GM12878 (cell line): ENCODE results near the gene PREX1. TPM values are rescaled to one million over a fixed set of nuclear protein-coding genes. Genes with fewer than 3 reads are reported as not detected.
A peak's percentile ranks its signal among the peaks of the same experiment; 100 is the strongest.

Source experiments
- EP300 ChIP-seq, 2 experiments: fragments of 150-350 bp in 1 of 2; IDR thresholded peaks; 2 replicates each; pipeline ENCODE4 v1.6.1; 2011 to 2012; ENCODE audit warnings: low read depth in 2 of 2, low read length in 2 of 2, borderline replicate concordance in 1 of 2, improper control_type of control experiment in 1 of 2, inconsistent platforms in 1 of 2; ENCODE audit not compliant: control insufficient read depth in 1 of 2
- KAT2A ChIP-seq: conservative IDR thresholded peaks from 2 replicates; pipeline ENCODE4 v1.6.1; 2011; ENCODE audit warnings: low read depth, low read length; ENCODE audit not compliant: control insufficient read depth
- MTA3 ChIP-seq: IDR thresholded peaks from 2 replicates; pipeline ENCODE4 v1.6.1; 2012; ENCODE audit warnings: low read length, inconsistent platforms, borderline replicate concordance
- NBN ChIP-seq: fragments of 450-650 bp; IDR thresholded peaks from 2 replicates; pipeline ENCODE4 v1.6.1; 2016
- NFXL1 ChIP-seq: fragments of 450-650 bp; IDR thresholded peaks from 2 replicates; pipeline ENCODE4 v1.6.1; 2017; ENCODE audit warnings: antibody characterized with exemption, mild to moderate bottlenecking, borderline replicate concordance
- NFYA ChIP-seq: IDR thresholded peaks from 2 replicates; pipeline ENCODE4 v1.6.1; 2011; ENCODE audit warnings: low read depth, mild to moderate bottlenecking, low read length, improper control_type of control experiment, borderline replicate concordance
- PKNOX1 ChIP-seq: fragments of 450-650 bp; IDR thresholded peaks from 2 replicates; pipeline ENCODE4 v1.6.1; 2016; ENCODE audit warnings: mild to moderate bottlenecking
- POLR2A ChIP-seq: IDR thresholded peaks from 2 replicates; pipeline ENCODE4 v1.6.1; 2011; ENCODE audit warnings: low read depth, mild to moderate bottlenecking, low read length
- RB1 ChIP-seq: fragments of 450-650 bp; formaldehyde crosslinking; IDR thresholded peaks from 2 replicates; pipeline ENCODE4 v1.6.1; 2017; ENCODE audit warnings: mild to moderate bottlenecking, borderline replicate concordance
- RUNX3 ChIP-seq: IDR thresholded peaks from 2 replicates; pipeline ENCODE4 v1.6.1; 2012; ENCODE audit warnings: low read length, inconsistent platforms
- TCF3 ChIP-seq: IDR thresholded peaks from 2 replicates; pipeline ENCODE4 v1.6.1; 2012; ENCODE audit warnings: low read depth, mild to moderate bottlenecking, low read length, borderline replicate concordance; ENCODE audit not compliant: insufficient read depth
- YBX1 ChIP-seq: fragments of 450-650 bp; IDR thresholded peaks from 2 replicates; pipeline ENCODE4 v1.6.1; 2016; ENCODE audit warnings: antibody characterized with exemption
- ZBED1 ChIP-seq: IDR thresholded peaks from 2 replicates; pipeline ENCODE4 v1.6.1; 2016; ENCODE audit warnings: borderline replicate concordance
- polyA plus RNA-seq, 11 experiments: library from polyadenylated mRNA; depleted of rRNA in 4 of 11; unstranded in 6 of 11; stranded (reverse) in 5 of 11; fragments of >200 nt; fragmentation: Nextera tagmentation in 4 of 11; fragmentation: Illumina TruSeq in 1 of 11; extraction: Ambion mirVana in 4 of 11; extraction: Trizol in 1 of 11; gene quantifications; 1 replicate in 1 of 11; 2 replicates in 10 of 11; pipeline versions ENCODE4 v1.2.1 to v1.2.3, GENCODE V29; 2011 to 2016; ENCODE audit warnings: inconsistent platforms in 2 of 11, missing spikeins in 2 of 11, low read depth in 1 of 11
- total RNA-seq, 4 experiments: library from RNA; depleted of rRNA in 3 of 4; stranded (reverse); fragments of >200 nt in 3 of 4; fragmentation: Illumina TruSeq in 1 of 4; extraction: Trizol in 1 of 4; gene quantifications; 2 replicates each; pipeline versions ENCODE4 v1.2.1 to v1.2.3, GENCODE V29; 2013 to 2021
- TF ChIP-seq, protein P1 (sequence below): IDR thresholded peaks from 2 replicates; pipeline ENCODE4 v1.6.1; 2011; ENCODE audit warnings: low read depth, low read length, improper control_type of control experiment, borderline replicate concordance
- TF ChIP-seq, protein P2 (sequence below): IDR thresholded peaks from 2 replicates; pipeline ENCODE4 v1.6.1; 2012; ENCODE audit warnings: mild to moderate bottlenecking, low read depth, low read length
- TF ChIP-seq, protein P3 (sequence below): IDR thresholded peaks from 2 replicates; pipeline ENCODE4 v1.6.1; 2011; ENCODE audit warnings: borderline replicate concordance, low read depth, mild to moderate bottlenecking, moderate library complexity, mixed read lengths, low read length; ENCODE audit not compliant: insufficient read depth; ENCODE audit errors: extremely low read length
- TF ChIP-seq, protein P4 (sequence below): fragments of 450-650 bp; formaldehyde crosslinking; IDR thresholded peaks from 2 replicates; pipeline ENCODE4 v1.4.0; 2022; ENCODE audit warnings: mild to moderate bottlenecking, moderate library complexity

Gene PREX1
- total and polyA plus RNA-seq, 10 of the 15 experiments (the other 5 are each of a cell fraction or from before 2014, with no cell fraction given): 2.6 to 114 (median 38.9) TPM

DNA sequence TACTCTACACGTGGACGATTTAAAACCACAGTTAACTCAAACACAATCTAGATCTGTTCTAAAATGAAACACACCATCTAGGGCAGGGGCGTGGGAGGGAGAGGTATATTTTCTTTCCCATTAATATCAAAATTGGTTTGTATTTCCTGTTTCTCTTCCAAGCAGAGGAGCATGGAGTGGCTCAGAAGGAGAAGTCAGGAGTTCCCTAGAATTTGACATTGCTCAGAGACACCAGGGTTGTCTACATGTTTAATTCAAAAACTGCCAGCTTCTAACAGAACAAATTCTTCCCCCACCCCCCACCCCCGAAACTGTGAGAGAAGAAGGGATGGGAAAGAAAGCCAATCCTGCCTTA lies 2.3 kb downstream of the PREX1 start (continued):
- TF ChIP-seq, protein P1, sequence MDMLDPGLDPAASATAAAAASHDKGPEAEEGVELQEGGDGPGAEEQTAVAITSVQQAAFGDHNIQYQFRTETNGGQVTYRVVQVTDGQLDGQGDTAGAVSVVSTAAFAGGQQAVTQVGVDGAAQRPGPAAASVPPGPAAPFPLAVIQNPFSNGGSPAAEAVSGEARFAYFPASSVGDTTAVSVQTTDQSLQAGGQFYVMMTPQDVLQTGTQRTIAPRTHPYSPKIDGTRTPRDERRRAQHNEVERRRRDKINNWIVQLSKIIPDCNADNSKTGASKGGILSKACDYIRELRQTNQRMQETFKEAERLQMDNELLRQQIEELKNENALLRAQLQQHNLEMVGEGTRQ: no peak
- no peak for TF ChIP-seq NBN
- TF ChIP-seq, protein P2, sequence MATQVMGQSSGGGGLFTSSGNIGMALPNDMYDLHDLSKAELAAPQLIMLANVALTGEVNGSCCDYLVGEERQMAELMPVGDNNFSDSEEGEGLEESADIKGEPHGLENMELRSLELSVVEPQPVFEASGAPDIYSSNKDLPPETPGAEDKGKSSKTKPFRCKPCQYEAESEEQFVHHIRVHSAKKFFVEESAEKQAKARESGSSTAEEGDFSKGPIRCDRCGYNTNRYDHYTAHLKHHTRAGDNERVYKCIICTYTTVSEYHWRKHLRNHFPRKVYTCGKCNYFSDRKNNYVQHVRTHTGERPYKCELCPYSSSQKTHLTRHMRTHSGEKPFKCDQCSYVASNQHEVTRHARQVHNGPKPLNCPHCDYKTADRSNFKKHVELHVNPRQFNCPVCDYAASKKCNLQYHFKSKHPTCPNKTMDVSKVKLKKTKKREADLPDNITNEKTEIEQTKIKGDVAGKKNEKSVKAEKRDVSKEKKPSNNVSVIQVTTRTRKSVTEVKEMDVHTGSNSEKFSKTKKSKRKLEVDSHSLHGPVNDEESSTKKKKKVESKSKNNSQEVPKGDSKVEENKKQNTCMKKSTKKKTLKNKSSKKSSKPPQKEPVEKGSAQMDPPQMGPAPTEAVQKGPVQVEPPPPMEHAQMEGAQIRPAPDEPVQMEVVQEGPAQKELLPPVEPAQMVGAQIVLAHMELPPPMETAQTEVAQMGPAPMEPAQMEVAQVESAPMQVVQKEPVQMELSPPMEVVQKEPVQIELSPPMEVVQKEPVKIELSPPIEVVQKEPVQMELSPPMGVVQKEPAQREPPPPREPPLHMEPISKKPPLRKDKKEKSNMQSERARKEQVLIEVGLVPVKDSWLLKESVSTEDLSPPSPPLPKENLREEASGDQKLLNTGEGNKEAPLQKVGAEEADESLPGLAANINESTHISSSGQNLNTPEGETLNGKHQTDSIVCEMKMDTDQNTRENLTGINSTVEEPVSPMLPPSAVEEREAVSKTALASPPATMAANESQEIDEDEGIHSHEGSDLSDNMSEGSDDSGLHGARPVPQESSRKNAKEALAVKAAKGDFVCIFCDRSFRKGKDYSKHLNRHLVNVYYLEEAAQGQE: no peak
- no peak for TF ChIP-seq NFYA
- TF ChIP-seq EP300 (IDR thresholded peaks at IDR 0.05; ENCODE audit: borderline replicate concordance in 1 of 2, control insufficient read depth in 1 of 2, low read depth in 2 of 2, low read length in 2 of 2): no peak
- TF ChIP-seq POLR2A: 0 out of 2 replicates have a peak, but pooled peaks have one; percentile 9
- TF ChIP-seq NFXL1: no peak
- TF ChIP-seq RB1: 0 out of 2 replicates have a peak, but pooled peaks have one; percentile 32
- TF ChIP-seq KAT2A: no peak
- no peak for TF ChIP-seq TCF3
- TF ChIP-seq YBX1: no peak
- peak; percentile 43; the same call in 1 of the 2 replicates for TF ChIP-seq RUNX3
- TF ChIP-seq, protein P3, sequence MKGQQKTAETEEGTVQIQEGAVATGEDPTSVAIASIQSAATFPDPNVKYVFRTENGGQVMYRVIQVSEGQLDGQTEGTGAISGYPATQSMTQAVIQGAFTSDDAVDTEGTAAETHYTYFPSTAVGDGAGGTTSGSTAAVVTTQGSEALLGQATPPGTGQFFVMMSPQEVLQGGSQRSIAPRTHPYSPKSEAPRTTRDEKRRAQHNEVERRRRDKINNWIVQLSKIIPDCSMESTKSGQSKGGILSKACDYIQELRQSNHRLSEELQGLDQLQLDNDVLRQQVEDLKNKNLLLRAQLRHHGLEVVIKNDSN: no peak
- TF ChIP-seq, protein P4, sequence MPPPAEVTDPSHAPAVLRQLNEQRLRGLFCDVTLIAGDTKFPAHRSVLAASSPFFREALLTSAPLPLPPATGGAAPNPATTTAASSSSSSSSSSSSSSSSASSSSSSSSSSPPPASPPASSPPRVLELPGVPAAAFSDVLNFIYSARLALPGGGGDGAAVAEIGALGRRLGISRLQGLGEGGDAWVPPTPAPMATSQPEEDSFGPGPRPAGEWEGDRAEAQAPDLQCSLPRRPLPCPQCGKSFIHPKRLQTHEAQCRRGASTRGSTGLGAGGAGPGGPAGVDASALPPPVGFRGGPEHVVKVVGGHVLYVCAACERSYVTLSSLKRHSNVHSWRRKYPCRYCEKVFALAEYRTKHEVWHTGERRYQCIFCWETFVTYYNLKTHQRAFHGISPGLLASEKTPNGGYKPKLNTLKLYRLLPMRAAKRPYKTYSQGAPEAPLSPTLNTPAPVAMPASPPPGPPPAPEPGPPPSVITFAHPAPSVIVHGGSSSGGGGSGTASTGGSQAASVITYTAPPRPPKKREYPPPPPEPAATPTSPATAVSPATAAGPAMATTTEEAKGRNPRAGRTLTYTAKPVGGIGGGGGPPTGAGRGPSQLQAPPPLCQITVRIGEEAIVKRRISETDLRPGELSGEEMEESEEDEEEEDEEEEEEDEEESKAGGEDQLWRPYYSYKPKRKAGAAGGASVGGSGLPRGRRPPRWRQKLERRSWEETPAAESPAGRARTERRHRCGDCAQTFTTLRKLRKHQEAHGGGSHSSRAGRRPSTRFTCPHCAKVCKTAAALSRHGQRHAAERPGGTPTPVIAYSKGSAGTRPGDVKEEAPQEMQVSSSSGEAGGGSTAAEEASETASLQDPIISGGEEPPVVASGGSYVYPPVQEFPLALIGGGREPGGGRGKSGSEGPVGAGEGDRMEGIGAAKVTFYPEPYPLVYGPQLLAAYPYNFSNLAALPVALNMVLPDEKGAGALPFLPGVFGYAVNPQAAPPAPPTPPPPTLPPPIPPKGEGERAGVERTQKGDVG: no peak
- TF ChIP-seq MTA3: no peak
- no peak for TF ChIP-seq ZBED1
- TF ChIP-seq PKNOX1: no peak
